NCI-H2227 (cell line): ENCODE measurements around the gene TIAM1.

Experiments
- DNase-seq: peaks from one replicate; lab custom pipeline; 2025; ENCODE audit not compliant: unreplicated experiment; lab: John Stamatoyannopoulos, UW

The TIAM1 gene

DNA sequence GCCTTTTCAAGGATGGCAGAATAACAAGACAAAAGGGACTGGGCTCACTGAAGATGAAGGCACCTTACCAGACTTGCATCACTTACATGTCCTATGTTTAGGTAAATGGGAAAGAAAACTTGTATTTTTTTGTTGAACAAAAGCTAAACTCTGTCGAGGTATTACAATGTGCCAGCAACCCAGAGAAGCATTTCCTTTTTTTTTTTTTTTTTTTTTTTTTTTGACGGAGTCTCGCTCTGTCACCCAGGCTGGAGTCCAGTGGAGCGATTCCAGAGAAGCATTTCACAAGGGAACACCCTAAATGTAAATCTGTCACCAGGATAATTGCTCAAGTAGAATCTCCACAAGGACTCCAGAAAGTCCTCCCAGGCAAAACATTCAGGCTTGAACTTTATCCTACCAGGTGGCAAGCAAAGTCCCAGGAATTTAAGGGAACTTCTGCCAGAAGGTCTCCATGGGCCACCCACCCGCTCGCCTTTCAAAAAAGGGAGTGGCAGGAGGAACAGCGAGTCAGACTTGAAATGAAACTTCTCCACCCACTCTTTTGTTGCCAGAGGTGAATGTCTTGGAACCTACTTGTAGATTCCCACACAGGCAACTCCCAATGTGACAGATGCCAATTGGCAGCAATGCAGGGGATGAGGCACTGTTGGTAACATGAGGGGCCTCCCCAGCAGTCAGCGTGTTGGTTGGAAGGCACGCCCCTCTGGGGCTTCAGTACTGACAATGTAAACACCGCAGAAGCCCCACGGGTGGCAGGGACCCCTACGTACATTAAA, 125.0 kb downstream of the TIAM1 start:
- DNase-seq = peak; percentile 32

DNA sequence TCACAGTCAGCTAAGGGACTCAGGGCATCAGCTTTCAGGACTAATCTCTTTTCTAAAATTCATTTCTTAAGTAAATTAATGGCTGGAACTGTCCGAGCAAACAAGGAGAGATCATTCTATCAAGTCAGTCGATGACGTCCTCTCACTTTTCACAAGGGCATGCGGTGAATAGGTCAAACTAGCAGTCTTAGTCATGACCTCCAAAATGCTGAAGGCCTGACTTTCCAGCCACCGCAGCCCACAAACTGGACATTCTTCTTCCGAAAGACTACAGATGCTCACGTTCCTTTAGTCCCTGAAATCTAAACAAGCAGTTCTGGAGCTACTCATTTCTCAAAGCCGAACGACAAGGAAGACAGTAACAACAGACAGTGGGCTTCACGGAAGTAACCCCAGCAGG, 127.9 kb downstream of the TIAM1 start:
- DNase-seq = no peak

DNA sequence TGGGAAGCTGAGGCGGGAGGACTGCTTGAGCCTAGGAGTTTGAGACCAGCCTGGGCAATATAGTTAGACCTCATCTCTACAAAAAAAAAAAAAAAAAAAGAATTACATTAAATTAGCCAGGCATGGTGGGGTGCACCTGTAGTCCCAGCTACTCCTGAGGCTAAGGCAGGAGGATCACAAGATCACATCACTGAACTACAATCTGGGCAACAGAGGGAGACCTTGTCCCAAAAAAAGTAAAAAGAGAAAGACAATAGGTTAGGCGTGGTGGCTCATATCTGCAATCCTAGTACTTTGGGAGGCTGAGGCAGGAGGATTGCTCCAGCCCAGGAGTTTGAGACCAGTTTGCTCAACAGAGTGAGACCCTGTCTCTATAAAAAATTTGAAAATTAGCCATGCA, 130.3 kb downstream of the TIAM1 start:
- DNase-seq = no peak

DNA sequence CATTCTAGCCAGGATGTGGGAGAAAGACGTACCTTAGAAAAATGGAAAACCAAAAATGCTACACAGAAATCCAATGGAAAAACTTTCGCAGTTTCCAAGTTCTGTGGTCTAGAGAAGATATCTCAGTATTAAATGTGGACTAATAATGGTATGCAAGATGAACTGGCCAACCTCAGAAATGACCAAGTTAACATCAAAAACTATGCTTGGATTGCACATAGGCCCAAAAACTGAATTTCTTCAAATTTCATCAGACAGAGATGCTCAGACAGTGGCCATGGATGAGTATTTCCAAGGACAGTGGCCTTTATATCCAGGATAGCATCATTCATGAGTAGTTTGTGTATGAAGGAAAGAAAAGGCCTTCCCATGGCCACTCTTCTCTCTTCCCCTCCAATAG, 132.2 kb downstream of the TIAM1 start:
- DNase-seq = no peak

DNA sequence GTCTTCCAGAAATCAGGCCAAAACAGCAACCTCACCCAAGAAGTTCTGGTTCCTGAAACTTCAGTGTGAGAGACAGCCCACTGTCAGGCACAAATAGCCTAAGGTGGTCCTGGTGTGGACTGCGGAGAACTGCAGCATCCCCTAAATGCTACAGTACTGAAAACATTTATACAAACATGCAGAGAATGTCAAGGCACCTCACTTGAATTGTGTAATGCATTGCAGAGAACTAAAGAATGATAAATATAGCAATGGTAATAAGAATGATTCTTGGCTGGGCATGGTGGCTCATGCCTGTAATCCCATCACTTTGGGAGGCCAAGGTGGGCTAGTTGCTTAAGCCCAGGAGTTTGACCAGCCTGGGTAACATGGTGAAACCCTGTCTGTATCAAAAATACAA, 138.6 kb downstream of the TIAM1 start:
- DNase-seq = no peak

DNA sequence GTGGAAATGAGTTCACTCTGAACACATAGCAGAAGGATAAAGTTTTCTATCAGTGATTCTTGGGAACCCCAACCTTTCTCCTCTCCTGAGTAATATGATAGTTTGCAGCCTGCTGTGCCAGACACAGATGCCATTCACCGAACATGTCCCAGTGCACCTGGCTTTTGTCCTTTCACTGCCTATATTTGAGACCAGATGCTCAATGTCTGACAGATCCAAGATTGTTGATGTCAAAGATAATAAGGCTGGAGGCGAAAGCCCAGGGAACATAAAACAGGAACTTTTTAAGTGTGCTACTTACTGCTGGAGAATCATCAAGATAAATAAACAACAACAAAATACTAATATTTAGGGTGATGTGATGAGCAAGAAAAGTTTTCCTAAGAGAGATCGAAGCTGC, 139.3 kb downstream of the TIAM1 start:
- no peak for DNase-seq

DNA sequence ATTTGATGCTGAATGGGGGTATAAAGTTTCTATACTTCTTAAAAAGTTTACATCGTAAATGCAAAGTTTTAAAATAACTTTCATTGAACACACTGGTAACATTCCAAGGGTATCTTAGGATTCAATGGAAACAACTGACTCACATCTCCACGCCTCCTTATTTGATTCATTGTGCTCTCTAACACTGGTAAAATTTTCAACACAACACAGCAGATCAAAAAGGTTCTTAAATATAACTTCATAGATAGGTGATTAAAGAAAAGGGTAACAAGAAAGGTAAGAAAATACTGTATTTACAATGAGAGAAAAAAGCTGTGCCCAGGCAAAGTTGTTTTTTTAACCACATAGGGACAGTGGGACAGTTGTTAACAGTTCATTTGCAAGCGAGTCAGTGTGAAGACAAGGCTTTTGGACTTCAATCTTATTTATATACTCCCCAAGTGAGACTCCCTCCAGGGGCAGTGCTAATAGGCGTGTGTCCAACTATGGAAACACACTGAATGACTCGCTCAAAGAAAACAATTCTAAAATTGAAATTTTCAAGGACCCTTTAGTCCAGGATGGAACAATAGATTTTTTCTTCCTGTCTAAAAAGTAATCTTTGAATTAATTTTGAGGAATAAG, 140.5 kb downstream of the TIAM1 start:
- no peak for DNase-seq

DNA sequence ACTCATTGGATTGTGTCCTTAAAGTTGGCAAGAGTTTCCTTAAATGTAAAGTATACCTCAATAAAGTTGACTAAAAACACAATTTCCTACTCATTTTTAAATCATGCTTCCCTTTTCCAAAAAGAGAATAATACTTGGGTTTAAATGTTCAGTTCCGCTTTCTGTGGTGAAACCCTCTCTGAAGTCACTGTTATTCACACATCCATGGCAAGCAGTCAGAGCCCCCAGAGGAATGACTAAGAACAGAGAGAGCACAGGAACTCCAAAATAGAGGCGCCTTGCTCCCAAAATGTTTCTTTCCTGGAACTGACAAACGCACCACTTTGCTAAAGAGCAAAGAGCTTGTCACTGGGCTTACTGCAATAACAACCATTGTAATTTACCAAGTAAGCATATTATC, 142.5 kb downstream of the TIAM1 start:
- DNase-seq = no peak

DNA sequence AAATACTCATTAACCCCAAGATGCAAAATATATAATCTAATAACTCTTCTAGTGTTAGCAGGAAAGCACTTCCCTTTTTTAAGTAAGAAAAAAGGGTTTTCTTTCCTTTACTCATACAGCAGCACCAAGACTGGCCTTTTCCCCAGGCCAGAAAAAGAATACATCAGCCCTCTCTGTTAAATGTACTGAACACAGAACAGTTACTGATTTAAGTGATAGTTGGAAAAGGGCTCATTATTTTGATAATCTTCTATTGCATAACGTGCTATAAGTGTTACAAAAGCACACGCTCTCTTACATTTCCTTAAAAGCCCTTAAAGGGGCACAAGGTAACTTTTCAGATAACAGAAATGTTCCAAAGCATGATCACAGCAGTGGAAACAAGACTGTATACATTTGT, 142.9 kb downstream of the TIAM1 start:
- DNase-seq = no peak

DNA sequence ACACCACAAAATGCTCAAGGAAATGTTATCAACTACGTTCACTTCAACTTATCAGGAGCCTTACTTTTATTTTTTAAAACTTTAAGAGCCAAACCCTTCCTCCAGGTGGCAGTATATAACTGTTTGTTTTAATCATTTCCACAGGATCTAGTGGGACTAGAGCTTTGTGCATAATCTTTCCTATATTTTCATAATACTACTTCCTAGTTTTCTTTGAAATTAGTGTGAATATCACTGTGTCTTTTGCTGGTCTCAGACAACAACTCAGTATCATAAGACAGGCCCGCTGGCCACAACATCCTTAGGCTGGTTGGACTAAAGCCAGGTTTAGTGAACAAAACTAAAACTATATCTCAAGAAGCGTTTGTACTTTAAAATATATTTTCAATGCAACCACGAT, 145.5 kb downstream of the TIAM1 start:
- DNase-seq = peak; percentile 72

DNA sequence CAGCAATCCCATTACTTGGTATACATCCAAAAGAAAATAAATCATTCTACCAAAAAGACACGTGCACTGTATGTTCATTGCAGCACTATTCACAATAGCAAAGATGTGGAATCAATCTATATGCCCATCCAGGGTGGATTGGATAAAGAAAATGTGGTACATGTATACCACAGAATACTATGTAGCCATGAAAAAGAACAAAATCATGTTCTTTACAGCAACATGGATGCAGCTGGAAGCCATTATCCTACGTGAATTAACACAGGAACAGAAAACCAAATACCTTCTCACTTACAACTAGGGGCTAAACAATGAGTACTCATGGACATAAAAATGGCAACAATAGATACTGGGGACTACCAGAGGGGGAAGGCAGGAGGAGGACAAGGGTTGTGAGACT, 147.3 kb downstream of the TIAM1 start:
- no peak for DNase-seq

DNA sequence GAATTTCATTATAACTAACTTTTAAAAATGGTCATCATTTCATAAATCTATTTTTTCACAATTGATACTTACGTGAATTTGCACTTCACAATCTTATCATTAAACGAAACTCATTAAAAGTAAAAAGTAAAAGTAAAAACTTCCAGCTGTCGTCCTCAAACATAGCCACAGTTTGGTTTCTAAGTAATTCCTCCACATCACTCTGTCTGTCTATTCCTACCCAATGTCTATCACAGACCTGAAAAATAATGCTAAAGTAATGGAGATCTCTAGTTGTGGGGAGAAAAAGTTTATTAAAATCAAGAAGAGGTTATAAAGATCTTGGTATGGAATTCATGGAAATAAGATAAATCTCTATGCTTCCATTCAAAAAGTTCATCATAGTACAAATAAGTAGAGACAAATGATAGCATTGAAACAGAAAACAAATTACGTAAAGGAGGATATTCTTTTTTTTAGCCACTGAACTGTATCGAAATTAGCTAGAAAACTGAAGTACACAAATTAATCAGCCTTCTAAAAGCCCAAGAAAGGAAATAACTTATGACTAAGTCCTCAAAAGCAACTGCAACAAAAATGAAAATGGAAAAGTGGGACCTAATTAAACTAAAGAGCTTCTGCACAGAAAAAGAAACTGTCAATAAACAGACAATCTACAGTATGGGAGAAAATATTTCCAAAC, 148.6 kb downstream of the TIAM1 start:
- DNase-seq = no peak

DNA sequence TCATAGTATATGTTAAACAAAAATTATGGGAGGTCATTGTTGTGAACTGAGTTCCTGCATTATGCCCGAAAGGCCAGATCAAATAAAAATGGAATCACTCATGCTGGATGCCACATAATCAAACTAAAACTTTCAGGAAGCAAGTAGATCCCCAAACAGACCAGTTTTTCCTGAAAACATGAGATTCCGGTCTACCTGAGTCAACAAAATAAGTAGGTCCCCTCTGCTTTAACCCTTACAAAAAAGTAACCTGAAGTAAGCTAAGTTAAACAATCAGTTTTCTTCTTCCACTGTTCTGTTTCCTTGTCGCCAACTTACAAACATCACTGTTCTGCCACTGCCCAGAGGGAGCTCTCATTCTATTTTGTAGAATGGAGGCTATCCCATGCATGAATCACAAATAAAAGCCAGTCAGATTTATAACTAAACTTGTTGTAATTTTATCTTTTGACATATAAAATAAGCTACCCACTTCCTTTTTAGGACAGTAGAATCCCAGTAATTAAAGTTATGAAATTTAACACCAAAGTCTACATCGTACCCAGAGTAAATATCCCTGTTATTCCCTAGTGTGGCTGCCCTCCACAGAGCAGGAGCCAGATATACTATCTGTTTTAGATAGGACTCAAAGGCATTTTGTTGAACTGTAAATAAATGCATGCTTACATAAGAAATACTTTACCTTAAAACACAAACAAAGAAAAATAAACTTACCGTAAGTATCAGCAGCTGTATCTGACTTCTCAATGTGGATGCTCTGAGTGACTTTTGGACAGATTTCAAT, 149.4 kb downstream of the TIAM1 start:
- DNase-seq = no peak

DNA sequence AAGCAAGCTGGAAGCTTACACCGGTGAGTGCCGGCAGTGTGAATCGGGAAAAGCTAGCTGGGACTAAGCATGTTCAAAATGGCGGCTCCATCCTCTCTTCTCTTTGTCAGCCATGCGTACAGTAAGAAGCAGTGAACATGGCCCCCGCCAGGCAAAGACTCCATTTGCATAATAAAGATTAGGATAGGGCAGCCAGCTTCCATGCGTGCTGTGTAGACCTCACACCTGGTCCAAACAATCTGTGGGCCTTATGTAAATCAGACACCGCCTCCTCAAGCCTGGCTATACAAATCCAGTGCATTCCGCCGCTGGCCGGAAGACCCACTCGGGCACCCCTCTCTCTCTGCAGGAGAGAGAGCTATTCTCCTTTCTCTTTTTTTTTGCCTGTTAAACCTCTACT, 150.3 kb downstream of the TIAM1 start:
- no peak for DNase-seq

DNA sequence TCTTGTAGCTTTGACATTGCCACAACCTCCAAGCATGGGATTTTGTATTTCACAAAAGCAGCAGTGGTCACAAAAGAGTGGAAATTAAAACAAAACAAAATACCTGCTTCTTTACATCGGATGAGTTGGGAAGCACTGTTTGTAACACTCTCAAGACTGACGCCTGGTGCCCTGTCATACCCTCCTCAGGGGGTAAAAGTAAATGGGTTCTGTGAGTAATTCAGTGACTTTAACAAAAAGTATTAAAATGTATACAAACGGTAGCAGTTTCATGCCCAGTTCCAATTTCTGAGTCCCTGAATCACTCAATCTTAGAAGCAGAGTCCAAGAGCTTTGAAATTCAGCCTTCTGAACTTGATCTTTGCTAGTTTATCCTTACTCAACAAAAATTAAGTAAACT, 152.5 kb downstream of the TIAM1 start:
- no peak for DNase-seq

DNA sequence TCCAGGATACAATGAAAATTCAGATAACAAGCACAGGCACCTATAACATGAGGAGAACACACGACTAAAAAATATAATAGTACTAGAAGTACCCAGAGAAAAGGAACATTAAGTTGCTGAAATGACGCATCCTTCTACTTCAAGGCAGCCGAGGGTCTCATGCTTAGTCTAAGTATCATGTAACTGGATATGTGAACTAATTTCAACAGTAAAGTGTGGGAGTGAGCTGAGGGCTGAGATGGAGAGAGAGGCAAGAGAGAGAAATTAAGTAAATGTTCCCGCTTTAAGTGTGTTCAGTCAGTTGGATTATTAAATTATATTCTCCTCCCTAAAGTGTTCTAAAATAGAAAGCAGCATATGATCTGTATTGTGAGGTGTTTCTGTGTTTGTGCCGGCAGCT, 153.5 kb downstream of the TIAM1 start:
- no peak for DNase-seq

DNA sequence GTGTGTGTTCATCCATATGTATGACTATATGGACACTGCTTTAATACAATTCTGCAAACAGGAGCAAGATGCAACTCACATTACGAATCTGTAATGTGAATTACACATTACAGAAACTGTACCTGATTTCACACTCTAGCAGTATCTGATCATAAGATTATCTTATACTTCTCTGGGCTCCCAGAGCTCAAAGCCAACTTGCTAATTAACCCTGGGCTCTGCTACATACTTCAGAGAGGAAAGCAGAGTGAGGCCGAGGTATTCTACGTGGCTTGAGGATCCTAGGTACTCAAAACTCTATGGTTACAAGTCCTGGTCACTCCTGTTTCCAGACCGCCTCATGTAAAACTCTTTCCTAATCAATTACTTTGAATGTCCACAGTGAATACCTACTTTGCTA, 156.6 kb downstream of the TIAM1 start:
- DNase-seq = no peak

DNA sequence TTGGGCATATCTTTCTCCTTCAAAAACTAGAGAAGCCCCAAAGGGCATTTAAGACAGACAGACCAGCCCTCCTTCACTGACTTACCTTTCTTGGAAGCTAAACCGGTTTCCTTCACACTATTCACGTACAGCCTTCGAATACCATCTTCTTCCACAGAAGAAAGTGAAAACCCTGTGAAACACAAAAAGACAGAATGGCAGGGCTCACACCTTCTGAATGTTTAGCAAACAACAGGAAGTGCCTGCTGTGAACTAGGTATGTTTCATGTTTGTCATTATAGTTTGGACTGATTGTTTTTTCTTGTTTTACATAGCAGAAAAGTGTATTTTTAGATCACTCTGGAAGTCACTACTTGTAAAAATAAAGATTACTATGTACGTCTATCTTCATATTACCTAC, 157.1 kb downstream of the TIAM1 start:
- no peak for DNase-seq

DNA sequence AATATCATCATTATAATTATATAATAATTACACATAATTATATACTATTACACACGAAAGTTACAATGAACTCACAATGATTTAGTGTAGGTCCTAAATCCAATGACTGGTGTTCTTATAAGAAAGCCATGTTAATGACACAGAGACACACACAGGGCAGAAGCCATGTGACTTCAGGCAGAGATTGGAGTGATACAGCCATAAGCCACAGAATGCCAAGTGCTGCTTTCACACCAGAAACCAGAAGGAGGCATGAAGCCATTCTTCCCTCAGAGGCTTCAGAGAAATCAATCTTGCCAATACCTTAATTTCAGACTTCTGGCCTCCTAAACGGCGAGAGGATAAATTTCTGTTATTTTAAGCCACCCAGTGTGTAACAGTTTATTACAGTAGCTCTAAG, 158.4 kb downstream of the TIAM1 start:
- DNase-seq = no peak

DNA sequence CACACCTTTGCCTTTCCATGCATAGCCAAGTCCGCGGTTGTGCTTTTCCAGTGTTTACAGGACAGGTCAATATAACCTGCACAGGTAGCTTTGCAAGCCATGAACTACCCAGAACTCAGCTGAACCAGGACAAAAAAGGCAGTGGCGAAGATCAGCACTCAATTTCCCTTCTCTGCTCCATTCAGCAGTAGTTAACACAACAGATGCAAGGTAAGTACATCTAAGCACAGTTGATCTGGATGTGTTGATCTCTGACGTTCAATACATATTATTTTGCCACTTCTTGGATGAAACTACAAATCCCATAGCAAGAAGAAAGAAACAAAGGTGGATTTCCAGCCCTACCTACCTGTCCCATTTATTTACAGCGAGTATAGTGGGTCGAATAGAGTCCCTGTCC, 159.2 kb downstream of the TIAM1 start:
- no peak for DNase-seq

DNA sequence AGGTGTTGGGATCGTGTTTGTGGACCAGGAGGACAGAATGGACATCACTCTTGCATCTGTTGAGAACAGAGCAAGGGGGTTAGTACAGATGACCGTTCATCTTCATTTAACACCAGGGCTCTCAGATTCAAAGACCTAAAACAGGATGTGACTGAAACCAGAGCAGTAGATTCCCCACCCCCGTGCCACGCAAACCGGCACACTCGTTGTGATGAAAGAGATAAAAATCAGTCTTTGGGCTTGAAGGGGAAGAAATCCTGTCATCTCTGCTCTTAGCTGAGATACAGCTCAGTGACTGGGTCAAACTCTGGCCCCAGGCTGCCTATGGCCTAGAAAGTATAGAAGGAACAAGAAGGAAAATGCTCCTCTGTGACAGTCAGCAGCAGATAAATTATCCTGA, 159.6 kb downstream of the TIAM1 start:
- no peak for DNase-seq
